ENCODE results near the gene ZFHX2.
"Not testable (repeated sequence)": the region's sequence is repeated elsewhere in the genome, so short reads cannot be mapped to it uniquely, and the experiment has no call there.

Gene ZFHX2

GRCh38 chr14:23551266-23552028 is at the start of gene ZFHX2:
ZFHX2 (minus strand) TSS chr14:23551765; CDS start chr14:23535325, 16,440 bp downstream.
- H3K4me1 ChIP-seq (ENCODE audit: insufficient read depth, low read length) = peaks cover 42% of the 10 kb centered on the region
- no peaks in the 10 kb centered on the region for H3K9me3 ChIP-seq (ENCODE audit: insufficient read depth, low read depth, low read length)
- H3K9ac ChIP-seq (ENCODE audit: low read depth, low read length) = peak within 1 kb of the TSS; percentile 95
- H3K27me3 ChIP-seq (ENCODE audit: insufficient read depth, low read length) = no peaks in the 10 kb centered on the region
- H3K27ac ChIP-seq (ENCODE audit: low read length) = peak within 1 kb of the TSS; percentile 90
- no peaks in the 10 kb centered on the region for H3K36me3 ChIP-seq (ENCODE audit: insufficient read depth, low read depth, low read length)
- peak within 1 kb of the TSS; percentile 81 for H3K4me3 ChIP-seq (ENCODE audit: low read length)

DNA sequence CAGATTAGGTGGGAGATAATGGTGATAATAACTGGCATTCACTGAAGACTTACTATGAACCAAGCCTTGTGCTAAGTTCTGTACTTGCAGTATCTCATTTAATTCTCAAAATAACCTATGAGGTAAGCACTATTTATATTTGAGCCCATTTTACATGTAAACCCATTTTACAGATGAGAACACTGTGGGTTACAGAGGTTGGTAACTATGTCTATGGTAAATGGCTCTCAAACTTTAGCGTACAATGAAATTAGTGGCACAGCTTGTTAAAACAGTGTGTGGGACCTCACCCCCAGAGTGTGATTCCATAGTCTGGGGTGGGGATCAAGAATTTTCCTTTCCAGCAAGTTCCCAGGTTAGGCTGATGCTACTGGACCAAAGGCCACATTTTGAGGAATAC is 49.2 kb upstream of the ZFHX2 start:
- Histone ChIP-seq H3K27me3 (ENCODE audit: insufficient read depth, low read length) (no peaks in the 10 kb centered on the region), H3K9me3 (ENCODE audit: insufficient read depth, low read depth, low read length) (no peaks in the 10 kb centered on the region), H3K27ac (ENCODE audit: low read length) (no peak overlapping the region), H3K4me1 (ENCODE audit: insufficient read depth, low read length) (no peaks in the 10 kb centered on the region), H3K9ac (ENCODE audit: low read depth, low read length) (no peak overlapping the region), H3K4me3 (ENCODE audit: low read length) (no peak overlapping the region), H3K36me3 (ENCODE audit: insufficient read depth, low read depth, low read length) (no peaks in the 10 kb centered on the region)

DNA sequence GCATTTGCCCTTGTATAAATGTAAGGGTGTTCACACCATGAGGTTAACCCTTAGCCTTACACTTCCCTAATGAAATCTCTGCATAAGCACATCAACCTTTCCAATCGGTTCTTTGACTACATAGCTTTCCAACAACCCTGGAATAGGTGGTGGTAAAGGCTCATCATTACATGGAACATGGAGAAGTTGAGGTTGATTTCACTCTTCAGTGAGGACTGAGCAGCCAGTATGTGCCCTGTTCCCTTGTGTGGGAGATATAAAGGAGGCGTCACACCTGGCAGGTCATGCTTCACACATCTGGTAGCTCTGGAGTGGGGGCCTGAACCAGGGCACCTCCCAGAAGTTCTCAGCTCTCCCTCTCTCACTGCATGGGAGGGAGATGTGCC is 48.8 kb upstream of the ZFHX2 start:
- no peak overlapping the region for H3K27ac ChIP-seq (ENCODE audit: low read length)
- no peaks in the 10 kb centered on the region for H3K27me3 ChIP-seq (ENCODE audit: insufficient read depth, low read length)
- no peaks in the 10 kb centered on the region for H3K36me3 ChIP-seq (ENCODE audit: insufficient read depth, low read depth, low read length)
- no peak overlapping the region for H3K9ac ChIP-seq (ENCODE audit: low read depth, low read length)
- H3K9me3 ChIP-seq (ENCODE audit: insufficient read depth, low read depth, low read length) = no peaks in the 10 kb centered on the region
- no peak overlapping the region for H3K4me3 ChIP-seq (ENCODE audit: low read length)
- H3K4me1 ChIP-seq (ENCODE audit: insufficient read depth, low read length) = no peaks in the 10 kb centered on the region

DNA sequence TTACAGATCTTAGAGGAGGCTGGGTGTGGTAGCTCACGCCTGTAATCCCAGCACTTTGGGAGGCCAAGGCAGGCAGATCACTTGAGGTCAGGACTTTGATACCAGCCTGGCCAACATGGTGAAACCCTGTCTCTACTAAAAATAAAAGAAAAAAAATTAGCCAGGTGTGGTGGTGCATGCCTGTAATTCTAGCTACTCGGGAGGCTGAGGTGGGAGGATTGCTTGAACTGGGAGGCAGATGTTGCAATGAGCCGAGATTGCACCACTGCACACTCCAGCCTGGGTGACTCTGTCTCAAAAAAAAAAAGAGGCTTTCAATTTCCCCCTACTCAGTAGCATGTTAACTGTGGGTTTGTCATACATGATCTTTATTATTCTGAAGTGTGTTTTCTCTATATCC is 42.6 kb upstream of the ZFHX2 start:
- not testable (repeated sequence) for H3K4me3 ChIP-seq (ENCODE audit: low read length); H3K27me3 ChIP-seq (ENCODE audit: insufficient read depth, low read length); H3K9me3 ChIP-seq (ENCODE audit: insufficient read depth, low read depth, low read length); H3K27ac ChIP-seq (ENCODE audit: low read length); H3K9ac ChIP-seq (ENCODE audit: low read depth, low read length); H3K36me3 ChIP-seq (ENCODE audit: insufficient read depth, low read depth, low read length); H3K4me1 ChIP-seq (ENCODE audit: insufficient read depth, low read length)

GRCh38 chr14:23590198-23590597 is 38.6 kb upstream of the ZFHX2 start:
- Histone ChIP-seq H3K4me3 (ENCODE audit: low read length) (no peak overlapping the region), H3K4me1 (ENCODE audit: insufficient read depth, low read length) (0 out of 2 replicates have a peak, but pooled peaks cover 4% of the 10 kb centered on the region), H3K9ac (ENCODE audit: low read depth, low read length) (no peak overlapping the region), H3K36me3 (ENCODE audit: insufficient read depth, low read depth, low read length) (no peaks in the 10 kb centered on the region), H3K27ac (ENCODE audit: low read length) (no peak overlapping the region), H3K27me3 (ENCODE audit: insufficient read depth, low read length) (no peaks in the 10 kb centered on the region), H3K9me3 (ENCODE audit: insufficient read depth, low read depth, low read length) (no peaks in the 10 kb centered on the region)

DNA sequence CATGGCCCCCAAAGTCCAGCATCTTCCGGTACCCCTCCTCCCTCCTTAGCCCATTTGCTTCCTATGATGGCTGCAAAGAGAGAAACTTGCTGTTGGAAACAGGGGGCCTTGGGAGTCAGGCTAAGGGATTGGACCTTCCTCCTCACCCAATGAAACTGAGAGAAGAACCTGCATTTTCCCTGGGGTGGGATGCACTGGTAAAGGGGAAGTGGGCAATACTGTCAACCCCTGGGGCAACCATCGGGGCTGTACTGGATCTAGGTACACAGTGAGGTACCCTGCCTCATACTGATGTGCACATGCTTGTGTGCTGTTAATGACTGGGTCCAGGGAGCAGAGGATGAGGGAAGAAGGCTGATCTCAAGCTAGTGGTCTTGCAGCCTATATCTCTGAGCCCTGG is 38.0 kb upstream of the ZFHX2 start:
- Histone ChIP-seq H3K4me3 (ENCODE audit: low read length) (no peak overlapping the region), H3K9ac (ENCODE audit: low read depth, low read length) (no peak overlapping the region), H3K4me1 (ENCODE audit: insufficient read depth, low read length) (0 out of 2 replicates have a peak, but pooled peaks cover 4% of the 10 kb centered on the region), H3K36me3 (ENCODE audit: insufficient read depth, low read depth, low read length) (no peaks in the 10 kb centered on the region), H3K27ac (ENCODE audit: low read length) (no peak overlapping the region), H3K27me3 (ENCODE audit: insufficient read depth, low read length) (no peaks in the 10 kb centered on the region), H3K9me3 (ENCODE audit: insufficient read depth, low read depth, low read length) (no peaks in the 10 kb centered on the region)

DNA sequence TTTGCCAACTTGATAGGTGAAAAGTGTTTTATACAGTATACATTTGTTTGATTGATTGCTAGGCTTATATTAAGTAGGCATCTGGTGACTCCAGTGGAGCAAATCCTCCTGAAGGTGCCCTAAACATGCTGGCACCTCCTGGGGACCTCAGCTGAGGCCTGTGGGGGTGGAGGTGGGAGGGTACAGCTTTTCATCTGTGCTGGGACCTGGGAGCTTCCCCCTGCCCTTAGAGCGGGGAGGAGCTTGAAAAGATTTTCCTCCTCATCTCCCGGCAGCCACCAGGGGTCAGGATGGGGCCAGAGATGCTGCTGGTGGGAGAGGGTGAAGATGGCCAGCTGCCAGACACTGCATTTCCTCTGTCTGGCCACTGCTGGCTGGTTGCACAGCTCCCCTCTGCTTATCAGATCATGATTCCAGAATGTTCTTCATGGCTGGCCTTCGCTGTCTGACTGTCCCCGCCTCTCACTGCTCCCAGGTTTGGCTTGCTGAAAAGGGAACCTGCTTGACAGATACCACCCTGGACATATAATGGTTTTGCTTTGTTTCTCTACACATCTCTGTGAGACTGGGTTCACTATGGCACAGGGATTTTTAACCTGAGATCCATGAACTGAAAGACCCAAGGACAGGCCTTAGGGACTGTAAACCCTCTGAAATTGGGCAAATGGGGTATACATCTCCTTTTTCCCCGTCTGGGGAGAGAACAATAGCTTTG is 37.5 kb upstream of the ZFHX2 start:
- H3K4me1 ChIP-seq (ENCODE audit: insufficient read depth, low read length) = 0 out of 2 replicates have a peak, but pooled peaks cover 4% of the 10 kb centered on the region
- H3K4me3 ChIP-seq (ENCODE audit: low read length) = no peak overlapping the region
- H3K9ac ChIP-seq (ENCODE audit: low read depth, low read length) = no peak overlapping the region
- H3K9me3 ChIP-seq (ENCODE audit: insufficient read depth, low read depth, low read length) = no peaks in the 10 kb centered on the region
- no peaks in the 10 kb centered on the region for H3K36me3 ChIP-seq (ENCODE audit: insufficient read depth, low read depth, low read length)
- H3K27me3 ChIP-seq (ENCODE audit: insufficient read depth, low read length) = no peaks in the 10 kb centered on the region
- no peak overlapping the region for H3K27ac ChIP-seq (ENCODE audit: low read length)

DNA sequence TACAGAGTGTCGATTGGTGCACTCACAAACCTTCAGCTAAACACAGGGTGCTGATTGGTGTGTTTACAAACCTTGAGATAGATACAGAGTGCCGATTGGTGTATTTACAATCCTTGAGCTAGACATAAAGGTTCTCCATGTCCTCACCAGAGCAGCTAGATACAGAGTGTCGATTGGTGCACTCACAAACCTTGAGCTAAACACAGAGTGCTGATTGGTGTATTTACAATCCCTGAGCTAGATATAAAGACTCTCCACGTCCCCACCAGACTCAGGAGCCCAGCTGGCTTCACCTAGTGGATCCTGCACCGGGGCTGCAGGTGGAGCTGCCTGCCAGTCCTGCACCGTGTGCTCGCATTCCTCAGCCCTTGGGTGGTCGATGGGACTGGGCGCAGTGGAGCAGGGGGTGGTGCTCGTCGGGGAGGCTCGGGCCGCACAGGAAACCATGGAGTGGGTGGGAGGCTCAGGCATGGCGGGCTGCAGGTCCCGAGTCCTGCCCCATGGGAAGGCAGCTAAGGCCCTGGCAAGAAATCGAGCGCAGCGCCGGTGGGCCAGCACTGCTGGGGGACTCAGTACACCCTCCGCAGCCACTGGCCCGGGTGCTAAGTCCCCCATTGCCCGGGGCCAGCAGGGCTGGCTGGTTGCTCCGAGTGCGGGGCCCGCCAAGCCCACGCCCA is 33.1 kb upstream of the ZFHX2 start:
- not testable (repeated sequence) for H3K4me1 ChIP-seq (ENCODE audit: insufficient read depth, low read length); H3K27me3 ChIP-seq (ENCODE audit: insufficient read depth, low read length); H3K27ac ChIP-seq (ENCODE audit: low read length); H3K4me3 ChIP-seq (ENCODE audit: low read length); H3K9me3 ChIP-seq (ENCODE audit: insufficient read depth, low read depth, low read length); H3K36me3 ChIP-seq (ENCODE audit: insufficient read depth, low read depth, low read length); H3K9ac ChIP-seq (ENCODE audit: low read depth, low read length)

- not testable (repeated sequence) for H3K9ac ChIP-seq (ENCODE audit: low read depth, low read length); H3K4me3 ChIP-seq (ENCODE audit: low read length); H3K36me3 ChIP-seq (ENCODE audit: insufficient read depth, low read depth, low read length); H3K27me3 ChIP-seq (ENCODE audit: insufficient read depth, low read length); H3K27ac ChIP-seq (ENCODE audit: low read length); H3K9me3 ChIP-seq (ENCODE audit: insufficient read depth, low read depth, low read length)
- H3K4me1 ChIP-seq (ENCODE audit: insufficient read depth, low read length) = peaks cover 10% of the 10 kb centered on the region; the same call in 1 of the 2 replicates
These were observed 32.4 kb upstream of the ZFHX2 start for GRCh38 chr14:23583761-23584526.

DNA sequence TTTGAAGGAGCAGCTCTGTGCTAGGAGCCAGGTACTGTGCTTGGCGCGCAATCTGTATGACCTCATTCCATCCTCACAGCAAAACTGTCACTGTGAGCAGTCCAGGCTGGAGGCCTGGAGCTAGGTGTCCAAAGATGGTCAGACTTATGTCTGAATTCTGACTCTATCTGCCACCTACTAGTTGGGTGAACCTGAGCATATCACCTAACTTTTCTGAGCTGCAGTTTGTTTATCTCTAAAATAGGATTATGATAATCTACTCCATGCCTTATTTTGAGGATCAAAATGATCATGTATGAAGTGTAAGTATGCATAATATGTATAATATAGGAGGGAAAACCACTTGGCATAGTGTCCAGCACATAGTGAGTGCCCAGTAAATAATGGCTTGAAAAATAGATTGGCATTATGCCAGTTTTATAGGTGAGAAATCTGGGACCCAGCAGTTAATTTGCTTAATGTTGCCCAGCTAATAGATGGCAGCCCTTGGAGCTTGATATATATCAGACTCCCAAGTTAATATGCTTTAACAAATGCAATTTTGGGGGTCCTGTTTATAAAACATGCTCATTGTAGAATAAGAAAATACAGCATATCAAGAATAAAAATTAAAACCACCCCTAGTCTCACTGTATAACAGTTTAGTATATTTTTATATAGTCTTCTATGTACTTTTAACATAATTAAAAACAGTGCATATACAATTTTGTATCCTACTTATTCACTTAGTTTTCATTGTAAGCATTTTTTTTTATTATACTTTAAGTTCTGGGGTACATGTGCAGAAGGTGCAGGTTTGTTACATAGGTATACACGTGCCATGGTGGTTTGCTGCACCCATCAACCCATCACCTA is 31.6 kb upstream of the ZFHX2 start:
- no peaks in the 10 kb centered on the region for H3K9me3 ChIP-seq (ENCODE audit: insufficient read depth, low read depth, low read length)
- no peak overlapping the region for H3K9ac ChIP-seq (ENCODE audit: low read depth, low read length)
- H3K27me3 ChIP-seq (ENCODE audit: insufficient read depth, low read length) = peaks cover 15% of the 10 kb centered on the region
- peaks cover 7% of the 10 kb centered on the region; the same call in 1 of the 2 replicates for H3K4me1 ChIP-seq (ENCODE audit: insufficient read depth, low read length)
- H3K27ac ChIP-seq (ENCODE audit: low read length) = no peak overlapping the region
- no peaks in the 10 kb centered on the region for H3K36me3 ChIP-seq (ENCODE audit: insufficient read depth, low read depth, low read length)
- H3K4me3 ChIP-seq (ENCODE audit: low read length) = no peak overlapping the region

DNA sequence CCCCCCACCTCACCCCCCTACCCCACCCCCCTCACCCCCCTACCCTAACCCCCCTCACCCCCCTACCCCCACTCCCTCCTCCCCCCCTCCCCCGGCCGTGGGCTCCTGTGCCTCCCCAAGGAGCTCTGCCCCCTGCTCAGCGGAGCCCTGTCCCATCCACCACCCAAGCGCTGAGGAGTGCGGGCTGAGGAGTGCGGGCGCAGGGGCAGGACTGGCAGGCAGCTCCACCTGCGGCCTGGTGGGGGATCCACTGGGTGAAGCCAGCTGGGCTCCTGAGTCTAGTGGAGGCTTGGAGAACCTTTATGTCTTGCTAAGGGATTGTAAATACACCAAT is 29.4 kb upstream of the ZFHX2 start:
- H3K4me1 ChIP-seq (ENCODE audit: insufficient read depth, low read length) = peaks cover 7% of the 10 kb centered on the region; the same call in 1 of the 2 replicates
- H3K36me3 ChIP-seq (ENCODE audit: insufficient read depth, low read depth, low read length) = no peaks in the 10 kb centered on the region
- H3K9ac ChIP-seq (ENCODE audit: low read depth, low read length) = no peak overlapping the region
- H3K9me3 ChIP-seq (ENCODE audit: insufficient read depth, low read depth, low read length) = no peaks in the 10 kb centered on the region
- H3K4me3 ChIP-seq (ENCODE audit: low read length) = no peak overlapping the region
- H3K27ac ChIP-seq (ENCODE audit: low read length) = no peak overlapping the region
- H3K27me3 ChIP-seq (ENCODE audit: insufficient read depth, low read length) = peaks cover 37% of the 10 kb centered on the region
